Measurements from ENCODE around the gene UVRAG.

DNA sequence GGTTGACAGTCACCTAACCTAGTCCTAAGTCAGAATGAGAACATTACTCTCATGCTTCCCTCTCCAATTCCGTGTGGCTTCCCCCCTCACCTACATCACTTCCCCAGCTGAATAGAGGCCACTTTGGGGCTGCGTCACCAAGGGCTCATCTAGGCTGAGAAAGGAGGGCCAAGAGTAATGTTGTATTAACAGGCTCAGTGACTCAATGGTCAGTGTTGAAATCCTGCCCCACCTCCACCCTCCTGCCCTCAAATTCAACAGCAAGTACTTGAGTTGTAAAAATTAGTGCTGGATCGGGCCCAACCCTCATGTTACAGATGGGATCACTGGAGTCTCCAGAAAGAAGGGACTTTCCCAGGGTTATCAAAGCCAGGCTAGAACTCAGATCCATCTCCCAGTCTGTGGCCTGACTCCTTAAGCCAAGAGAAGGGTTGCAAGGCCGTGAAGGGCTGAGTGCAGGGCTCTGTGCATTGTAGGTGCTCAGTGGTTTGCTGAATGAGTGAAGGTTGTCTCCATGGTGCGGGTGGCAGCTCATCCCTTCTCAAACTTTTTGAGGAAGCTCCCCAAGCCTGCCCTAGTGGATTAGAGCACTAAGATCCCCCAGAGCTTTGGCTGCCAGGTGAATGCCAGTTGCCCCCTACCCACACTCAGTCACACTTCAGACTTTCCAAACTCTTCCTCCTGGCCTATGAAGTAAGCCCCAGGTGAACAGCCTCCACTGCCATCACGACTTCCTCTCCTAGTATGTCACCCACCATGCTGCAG is 43.2 kb upstream of the UVRAG start:
- TF ChIP-seq ZNF155 (tag by site-specific recombination; IDR thresholded peaks at IDR 0.05) = no peak
- TF ChIP-seq PATZ1 (tag by site-specific recombination; IDR thresholded peaks at IDR 0.05) = no peak
- TF ChIP-seq OSR2 (tag by site-specific recombination; IDR thresholded peaks at IDR 0.05) = no peak
- TF ChIP-seq ZNF37A (tag by site-specific recombination; IDR thresholded peaks at IDR 0.05) = no peak
- TF ChIP-seq, protein P1, sequence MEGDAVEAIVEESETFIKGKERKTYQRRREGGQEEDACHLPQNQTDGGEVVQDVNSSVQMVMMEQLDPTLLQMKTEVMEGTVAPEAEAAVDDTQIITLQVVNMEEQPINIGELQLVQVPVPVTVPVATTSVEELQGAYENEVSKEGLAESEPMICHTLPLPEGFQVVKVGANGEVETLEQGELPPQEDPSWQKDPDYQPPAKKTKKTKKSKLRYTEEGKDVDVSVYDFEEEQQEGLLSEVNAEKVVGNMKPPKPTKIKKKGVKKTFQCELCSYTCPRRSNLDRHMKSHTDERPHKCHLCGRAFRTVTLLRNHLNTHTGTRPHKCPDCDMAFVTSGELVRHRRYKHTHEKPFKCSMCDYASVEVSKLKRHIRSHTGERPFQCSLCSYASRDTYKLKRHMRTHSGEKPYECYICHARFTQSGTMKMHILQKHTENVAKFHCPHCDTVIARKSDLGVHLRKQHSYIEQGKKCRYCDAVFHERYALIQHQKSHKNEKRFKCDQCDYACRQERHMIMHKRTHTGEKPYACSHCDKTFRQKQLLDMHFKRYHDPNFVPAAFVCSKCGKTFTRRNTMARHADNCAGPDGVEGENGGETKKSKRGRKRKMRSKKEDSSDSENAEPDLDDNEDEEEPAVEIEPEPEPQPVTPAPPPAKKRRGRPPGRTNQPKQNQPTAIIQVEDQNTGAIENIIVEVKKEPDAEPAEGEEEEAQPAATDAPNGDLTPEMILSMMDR (tag by site-specific recombination; IDR thresholded peaks at IDR 0.05) = no peak
- no peak for TF ChIP-seq ZNF48 (tag by site-specific recombination; IDR thresholded peaks at IDR 0.05)
- no peak for TF ChIP-seq ZNF529 (tag by site-specific recombination; IDR thresholded peaks at IDR 0.05; ENCODE audit: insufficient replicate concordance)

Measured in HEK293 (cell line).